ENCODE measurements around the gene MGAT3. TPM values are rescaled to one million over a fixed set of nuclear protein-coding genes. Genes with fewer than 3 reads are reported as not detected.

Gene MGAT3
- total RNA-seq, 1 donor from 2014 or later = 3.2 TPM

- DNase-seq = no peak
- no peak overlapping the region for H3K27ac ChIP-seq (replicated peaks)
- H3K27me3 ChIP-seq (ENCODE audit: low read depth) = no peaks in the 10 kb centered on the region
- peaks cover 27% of the 10 kb centered on the region for H3K4me1 ChIP-seq
- H3K36me3 ChIP-seq = peaks cover 92% of the 10 kb centered on the region
- TF ChIP-seq CTCF (IDR thresholded peaks at IDR 0.05; ENCODE audit: borderline replicate concordance) = no peak
- H3K9me3 ChIP-seq (replicated peaks) = no peaks in the 10 kb centered on the region
- no peak overlapping the region for H3K4me3 ChIP-seq
- intact Hi-C loops (cut with micrococcal nuclease) = loop anchor here (10.0 kb wide), 1 partner anchor 166 kb away; the partner anchor contains the start of gene SYNGR1
Observed at GRCh38 chr22:39511226-39511625, 54.4 kb downstream of the MGAT3 start.

DNA sequence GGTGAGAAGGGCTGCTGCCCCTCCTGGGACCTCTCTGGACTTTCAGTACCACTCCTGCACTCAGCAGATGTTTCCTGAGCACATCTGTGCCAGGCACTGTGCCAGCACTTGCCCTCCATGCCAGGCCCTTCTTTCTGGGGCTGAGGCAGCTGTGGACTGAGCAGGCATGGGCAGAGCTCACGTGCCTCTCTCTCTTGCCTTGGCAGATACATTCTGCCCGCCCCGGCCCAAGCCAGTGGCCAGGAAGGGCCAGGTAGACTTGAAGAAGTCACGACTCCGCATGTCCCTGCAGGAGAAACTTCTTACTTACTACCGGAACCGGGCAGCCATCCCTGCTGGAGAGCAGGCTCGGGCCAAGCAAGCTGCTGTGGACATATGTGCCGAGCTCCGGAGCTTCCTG, 55.2 kb downstream of the MGAT3 start:
- no peak for DNase-seq
- H3K27me3 ChIP-seq (ENCODE audit: low read depth) = no peaks in the 10 kb centered on the region
- intact Hi-C loops (cut with micrococcal nuclease) = loop anchor here (10.0 kb wide), 1 partner anchor 167 kb away; the partner anchor contains the start of gene SYNGR1
- no peak overlapping the region for H3K4me3 ChIP-seq
- TF ChIP-seq CTCF (IDR thresholded peaks at IDR 0.05; ENCODE audit: borderline replicate concordance) = no peak
- no peaks in the 10 kb centered on the region for H3K9me3 ChIP-seq (replicated peaks)
- H3K36me3 ChIP-seq = peaks cover 88% of the 10 kb centered on the region
- no peak overlapping the region for H3K27ac ChIP-seq (replicated peaks)
- peaks cover 21% of the 10 kb centered on the region for H3K4me1 ChIP-seq

DNA sequence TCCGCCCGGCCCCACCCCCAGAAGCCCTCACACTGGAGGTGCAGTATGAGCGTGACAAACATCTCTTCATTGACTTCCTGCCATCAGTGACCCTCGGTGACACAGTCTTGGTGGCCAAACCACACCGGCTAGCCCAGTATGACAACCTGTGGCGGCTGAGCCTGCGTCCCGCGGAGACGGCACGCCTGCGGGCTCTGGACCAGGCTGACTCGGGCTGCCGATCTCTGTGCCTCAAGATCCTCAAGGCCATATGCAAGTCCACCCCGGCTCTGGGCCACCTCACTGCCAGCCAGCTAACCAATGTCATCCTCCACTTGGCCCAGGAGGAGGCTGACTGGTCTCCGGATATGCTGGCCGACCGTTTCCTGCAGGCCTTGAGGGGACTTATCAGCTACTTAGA, 57.0 kb downstream of the MGAT3 start:
- TF ChIP-seq CTCF (IDR thresholded peaks at IDR 0.05; ENCODE audit: borderline replicate concordance) = no peak
- H3K27ac ChIP-seq (replicated peaks) = peak overlapping the region; percentile 43
- intact Hi-C loops (cut with micrococcal nuclease) = loop anchor here (10.0 kb wide), 1 partner anchor 169 kb away; the partner anchor contains the start of gene SYNGR1

DNA sequence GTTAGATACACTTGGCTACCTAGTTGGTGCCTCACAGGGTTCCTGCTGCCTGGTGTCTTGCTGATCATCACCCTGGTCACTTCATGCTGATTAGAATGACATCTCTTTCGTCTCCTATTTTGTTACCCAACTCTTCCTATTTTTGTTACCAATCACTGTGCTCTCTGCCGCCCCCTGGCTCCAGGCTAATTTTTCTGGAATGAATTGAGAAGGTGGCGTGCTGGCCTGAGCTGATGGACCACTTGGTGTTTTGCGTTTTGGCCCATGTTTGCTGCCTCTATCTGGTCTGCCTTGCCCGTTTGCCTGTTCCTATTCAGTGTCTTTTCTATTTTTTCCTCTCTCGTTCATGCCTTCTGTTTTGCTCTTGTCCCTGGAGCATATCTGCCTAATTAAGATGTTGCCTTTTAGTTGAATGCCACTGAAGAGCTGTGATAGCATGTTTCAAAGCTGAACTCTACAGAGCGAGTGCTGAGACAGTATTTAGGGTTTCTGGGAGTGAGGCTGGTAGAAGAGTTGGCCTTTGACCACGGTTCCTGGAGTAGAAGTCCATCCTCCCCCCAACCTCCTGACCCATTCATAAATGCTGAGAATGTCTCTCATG, 57.7 kb downstream of the MGAT3 start:
- H3K4me3 ChIP-seq = no peak overlapping the region
- H3K9me3 ChIP-seq (replicated peaks) = no peaks in the 10 kb centered on the region
- peak; percentile 75 for TF ChIP-seq CTCF (IDR thresholded peaks at IDR 0.05; ENCODE audit: borderline replicate concordance)
- peak; percentile 62 for DNase-seq
- H3K27me3 ChIP-seq (ENCODE audit: low read depth) = no peaks in the 10 kb centered on the region
- H3K4me1 ChIP-seq = peaks cover 33% of the 10 kb centered on the region
- H3K27ac ChIP-seq (replicated peaks) = peak overlapping the region; percentile 43
- intact Hi-C loops (cut with micrococcal nuclease) = loop anchor here (10.0 kb wide), 1 partner anchor 170 kb away; the partner anchor contains the start of gene SYNGR1
- H3K36me3 ChIP-seq = peaks cover 70% of the 10 kb centered on the region

More for the DNA sequence above, 57.0 kb downstream of the MGAT3 start:
- Histone ChIP-seq H3K9me3 (replicated peaks) (no peaks in the 10 kb centered on the region), H3K4me1 (peaks cover 30% of the 10 kb centered on the region), H3K4me3 (no peak overlapping the region), H3K27me3 (ENCODE audit: low read depth) (no peaks in the 10 kb centered on the region), H3K36me3 (peaks cover 77% of the 10 kb centered on the region)
- DNase-seq = no peak

GRCh38 chr22:39515266-39516050, 58.6 kb downstream of the MGAT3 start:
- no peak overlapping the region for H3K4me3 ChIP-seq
- no peaks in the 10 kb centered on the region for H3K27me3 ChIP-seq (ENCODE audit: low read depth)
- H3K9me3 ChIP-seq (replicated peaks) = no peaks in the 10 kb centered on the region
- H3K36me3 ChIP-seq = peaks cover 61% of the 10 kb centered on the region
- intact Hi-C loops (cut with micrococcal nuclease) = loop anchor here (10.0 kb wide), 1 partner anchor 171 kb away; the partner anchor contains the start of gene SYNGR1
- H3K27ac ChIP-seq (replicated peaks) = no peak overlapping the region
- DNase-seq = no peak
- TF ChIP-seq CTCF (IDR thresholded peaks at IDR 0.05; ENCODE audit: borderline replicate concordance) = no peak
- peaks cover 37% of the 10 kb centered on the region for H3K4me1 ChIP-seq

All from left ventricle myocardium inferior (tissue), 1 donor.